GM12878 (cell line): Measurements from ENCODE around the gene CD40LG. TPM values are rescaled to one million over a fixed set of nuclear protein-coding genes. Genes with fewer than 3 reads are reported as not detected.

Experiments
- ATAC-seq: fragments of 200-7000 bp; cut with Tn5 transposase; 3 replicates; pipeline ENCODE4 v1.9.1; 2020; ENCODE audit warnings: mild to moderate bottlenecking, moderate library complexity
- BruUV-seq: library from RNA; stranded (reverse); fragments of 400-500 nt; replicated peaks from 2 replicates; lab custom pipeline; 2021; lab: Mats Ljungman, UMichigan
- CTCF ChIA-PET: fragments of 300-600 bp; sonication (Branson Sonifier 250); formaldehyde crosslinking; extraction: SDS; loops from one replicate; lab custom pipeline; 2021; ENCODE audit warnings: inconsistent platforms; lab: Yijun Ruan, JAX
- POLR2A ChIA-PET: fragments of 350-600 bp; formaldehyde crosslinking; extraction: SDS; loops from one replicate; lab custom pipeline; 2021; ENCODE audit warnings: inconsistent platforms; lab: Charles Lee
- RAD21 ChIA-PET: fragments of 300-600 bp; sonication (Branson Sonifier 250); formaldehyde crosslinking; loops from one replicate; lab custom pipeline; 2023; ENCODE audit warnings: antibody characterized with exemption; ENCODE audit not compliant: unreplicated experiment; lab: Charles Lee
- SMC1A ChIA-PET: fragments of 300-600 bp; sonication (Branson Sonifier 250); formaldehyde crosslinking; loops from one replicate; lab custom pipeline; 2023; ENCODE audit not compliant: unreplicated experiment, uncharacterized antibody; lab: Charles Lee
- DNase-seq: peaks from one replicate; pipeline ENCODE4 v3.0.0-alpha.2; 2011; ENCODE audit warnings: low read depth, low spot score
- FAIRE-seq: peaks from 3 replicates; lab custom pipeline; 2011; peaks lifted over from hg19 to GRCh38; lab: Jason Lieb, UNC
- H2AFZ ChIP-seq: 2 replicates; pipeline ENCODE4 v1.6.0; 2011; ENCODE audit warnings: low read depth, low read length, control low read depth; ENCODE audit not compliant: control insufficient read depth
- H3K27ac ChIP-seq: 2 replicates; pipeline ENCODE4 v1.5.1; 2011; ENCODE audit warnings: control low read depth; ENCODE audit not compliant: control insufficient read depth, insufficient read depth
- H3K27me3 ChIP-seq, 2 experiments: replicated peaks in 1 of 2; 2 replicates each; pipeline versions ENCODE4 v1.6.0 to v1.6.1; 2011; ENCODE audit warnings: low read length in 1 of 2; ENCODE audit not compliant: control insufficient read depth in 2 of 2, insufficient read depth in 2 of 2
- H3K36me3 ChIP-seq, 2 experiments: 2 replicates each; pipeline ENCODE4 v1.5.1; 2011; ENCODE audit warnings: low read length in 1 of 2; ENCODE audit not compliant: control insufficient read depth in 2 of 2, insufficient read depth in 2 of 2
- H3K4me1 ChIP-seq: 2 replicates; pipeline ENCODE4 v1.6.1; 2011; ENCODE audit warnings: mild to moderate bottlenecking, low read length, moderate library complexity, mixed read lengths; ENCODE audit not compliant: control insufficient read depth, insufficient read depth
- H3K4me2 ChIP-seq: 2 replicates; pipeline ENCODE4 v1.6.0; 2011; ENCODE audit warnings: control low read depth; ENCODE audit not compliant: control insufficient read depth, insufficient read depth
- H3K4me3 ChIP-seq: fragments of 200-600 bp; sonication (generic); 2 replicates; pipeline ENCODE4 v1.5.1; 2016
- H3K79me2 ChIP-seq: 2 replicates; pipeline ENCODE4 v1.6.0; 2011; ENCODE audit warnings: low read length; ENCODE audit not compliant: control insufficient read depth, insufficient read depth
- H3K9ac ChIP-seq: 2 replicates; pipeline ENCODE4 v1.8.0; 2011; ENCODE audit warnings: low read length, control low read depth, mixed read lengths; ENCODE audit not compliant: control insufficient read depth, insufficient read depth
- H3K9me3 ChIP-seq: replicated peaks from 3 replicates; pipeline ENCODE4 v1.5.1; 2011; ENCODE audit warnings: mild to moderate bottlenecking, low read length; ENCODE audit not compliant: control insufficient read depth, insufficient read depth
- H4K20me1 ChIP-seq: 2 replicates; pipeline ENCODE4 v1.6.0; 2011; ENCODE audit not compliant: control insufficient read depth, insufficient read depth
- BRCA1 ChIP-seq: IDR thresholded peaks from 2 replicates; pipeline ENCODE4 v1.6.1; 2011; ENCODE audit warnings: low read depth, low read length, improper control_type of control experiment
- JUNB ChIP-seq: IDR thresholded peaks from 2 replicates; pipeline ENCODE4 v1.6.1; 2016; ENCODE audit warnings: antibody characterized with exemption, mild to moderate bottlenecking
- MTA3 ChIP-seq: IDR thresholded peaks from 2 replicates; pipeline ENCODE4 v1.6.1; 2012; ENCODE audit warnings: low read length, inconsistent platforms, borderline replicate concordance
- NFIC ChIP-seq: IDR thresholded peaks from 2 replicates; pipeline ENCODE4 v1.6.1; 2012; ENCODE audit warnings: low read depth, mild to moderate bottlenecking, inconsistent platforms, low read length, moderate library complexity
- POLR2AphosphoS2 ChIP-seq: IDR thresholded peaks from 2 replicates; pipeline ENCODE4 v1.6.1; 2011; ENCODE audit warnings: low read depth, mild to moderate bottlenecking, low read length, improper control_type of control experiment, moderate library complexity
- RFX5 ChIP-seq: IDR thresholded peaks from 2 replicates; pipeline ENCODE4 v1.6.1; 2011; ENCODE audit warnings: low read depth, low read length, improper control_type of control experiment
- TAF1 ChIP-seq: IDR thresholded peaks from 2 replicates; pipeline ENCODE4 v1.6.1; 2011; ENCODE audit warnings: mild to moderate bottlenecking, low read depth, low read length, borderline replicate concordance
- TCF7 ChIP-seq: IDR thresholded peaks from 2 replicates; pipeline ENCODE4 v1.6.1; 2014; ENCODE audit warnings: antibody characterized with exemption, borderline replicate concordance
- USF2 ChIP-seq: IDR thresholded peaks from 2 replicates; pipeline ENCODE4 v1.6.1; 2011; ENCODE audit warnings: low read depth, low read length, improper control_type of control experiment, borderline replicate concordance
- YY1 ChIP-seq: IDR thresholded peaks from 2 replicates; pipeline ENCODE4 v1.6.1; 2011; ENCODE audit warnings: low read depth, mild to moderate bottlenecking, low read length
- WGBS: methylation state at CpG from one replicate; pipeline ENCODE4 v1.1.6; 2016; ENCODE audit warnings: low lambda C conversion rate; ENCODE audit not compliant: insufficient replicate concordance, insufficient coverage; ENCODE audit errors: missing lambda C conversion rate; 5-methylcytosine and 5-hydroxymethylcytosine counted together
- in situ Hi-C: fragments of 300-500 bp; cut with MboI; formaldehyde crosslinking; loops from 9 replicates; pipeline ENCODE4 v1.14.3; 2018; ENCODE audit warnings: mixed read lengths
- intact Hi-C: fragments of 100-400 bp; cut with micrococcal nuclease; formaldehyde crosslinking; loops from one replicate; pipeline ENCODE4 v1.14.2; 2022; ENCODE audit not compliant: unreplicated experiment
- polyA plus RNA-seq, 11 experiments: library from polyadenylated mRNA; depleted of rRNA in 4 of 11; unstranded in 6 of 11; stranded (reverse) in 5 of 11; fragments of >200 nt; fragmentation: Nextera tagmentation in 4 of 11; fragmentation: Illumina TruSeq in 1 of 11; extraction: Ambion mirVana in 4 of 11; extraction: Trizol in 1 of 11; gene quantifications; 1 replicate in 1 of 11; 2 replicates in 10 of 11; pipeline versions ENCODE4 v1.2.1 to v1.2.3, GENCODE V29; 2011 to 2016; ENCODE audit warnings: inconsistent platforms in 2 of 11, missing spikeins in 2 of 11, low read depth in 1 of 11
- total RNA-seq, 4 experiments: library from RNA; depleted of rRNA in 3 of 4; stranded (reverse); fragments of >200 nt in 3 of 4; fragmentation: Illumina TruSeq in 1 of 4; extraction: Trizol in 1 of 4; gene quantifications; 2 replicates each; pipeline versions ENCODE4 v1.2.1 to v1.2.3, GENCODE V29; 2013 to 2021

CD40LG gene
- total and polyA plus RNA-seq, 10 of the 15 experiments (the other 5 are each of a cell fraction or from before 2014, with no cell fraction given): 0.04 to 0.21 (median 0.11) TPM; not detected in 6

GRCh38 chrX:136684120-136684519, 36.2 kb downstream of the CD40LG start:
- Histone ChIP-seq H3K9me3 (no peaks in the 10 kb centered on the region), H2AFZ (no peak overlapping the region), H3K27ac (no peak overlapping the region), H3K79me2 (no peaks in the 10 kb centered on the region), H4K20me1 (no peaks in the 10 kb centered on the region), H3K36me3 (no peaks in the 10 kb centered on the region), H3K9ac (no peak overlapping the region), H3K4me3 (no peak overlapping the region), H3K27me3 (no peaks in the 10 kb centered on the region), H3K4me2 (no peak overlapping the region), H3K4me1 (peaks cover 7% of the 10 kb centered on the region; the same call in 1 of the 2 replicates)
- ATAC-seq (no peak), DNase-seq (no peak), FAIRE-seq (no peak)
- ChIA-PET SMC1A (interaction anchor here (0.7 kb wide), 1 partner anchor 107 kb away, joined by 3 read pairs; no protein-coding TSS in a partner anchor), RAD21 (interaction anchor here (0.7 kb wide), 1 partner anchor 67 kb away, joined by 6 read pairs; no protein-coding TSS in a partner anchor), CTCF (interaction anchor here (1.4 kb wide), 1 partner anchor 75 kb away, joined by 3 read pairs; no protein-coding TSS in a partner anchor), POLR2A (no interaction called here)
- in situ Hi-C loops: no loop called here
- no TSS peak for BruUV-seq
- TF ChIP-seq NFIC (no peak), RFX5 (no peak), YY1 (no peak), MTA3 (no peak), JUNB (no peak), TCF7 (no peak), BRCA1 (no peak), TAF1 (no peak), USF2 (no peak), POLR2AphosphoS2 (no peak)
- 49% methylated on average over 5 of the region's 5 CpGs for WGBS
- intact Hi-C loops: no loop called here
